Measurements from ENCODE around the gene EDC4. TPM values are rescaled to one million over a fixed set of nuclear protein-coding genes. Genes with fewer than 3 reads are reported as not detected.

EDC4 gene
- total and polyA plus RNA-seq, 2 of the 13 experiments (the other 11 are each of a cell fraction or from before 2014, with no cell fraction given), result 51.4 to 59.1 TPM

DNA sequence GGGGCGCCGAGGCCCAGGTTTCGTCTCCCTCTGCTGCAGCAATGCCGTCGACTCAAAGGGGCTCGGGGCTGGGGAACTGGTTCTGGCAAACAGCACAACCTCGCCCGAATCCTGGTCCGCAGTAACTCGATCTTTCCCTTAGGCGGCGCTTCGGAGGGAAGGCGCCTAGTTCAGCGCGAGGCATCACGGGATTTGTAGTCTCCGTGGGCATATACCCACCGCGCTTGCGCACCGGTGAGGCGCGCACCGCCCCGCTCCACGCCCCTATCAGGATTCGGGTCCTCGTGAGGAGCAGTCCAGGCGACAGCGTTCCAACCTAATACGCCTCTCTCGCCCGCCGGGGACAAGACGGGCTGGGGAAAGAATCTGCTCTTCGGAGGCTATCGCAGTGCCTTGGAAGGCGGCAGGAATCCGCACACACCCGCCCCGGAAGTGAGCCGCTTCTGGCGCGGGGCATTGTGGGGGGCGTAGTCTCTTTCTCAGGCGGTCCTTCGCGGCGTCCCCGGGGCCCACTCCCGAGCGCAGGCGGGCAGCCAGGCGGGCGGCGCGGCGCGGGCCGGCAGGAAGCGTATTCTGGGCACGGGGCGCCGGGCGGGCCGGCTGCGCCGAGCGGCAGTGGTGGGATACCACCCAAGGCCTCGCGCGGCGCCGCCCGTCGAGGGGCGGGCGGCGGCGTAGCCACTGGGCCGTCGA lies 30.9 kb upstream of the EDC4 start, which contains the start of gene THAP11 (continued):
- TF ChIP-seq, protein P1, sequence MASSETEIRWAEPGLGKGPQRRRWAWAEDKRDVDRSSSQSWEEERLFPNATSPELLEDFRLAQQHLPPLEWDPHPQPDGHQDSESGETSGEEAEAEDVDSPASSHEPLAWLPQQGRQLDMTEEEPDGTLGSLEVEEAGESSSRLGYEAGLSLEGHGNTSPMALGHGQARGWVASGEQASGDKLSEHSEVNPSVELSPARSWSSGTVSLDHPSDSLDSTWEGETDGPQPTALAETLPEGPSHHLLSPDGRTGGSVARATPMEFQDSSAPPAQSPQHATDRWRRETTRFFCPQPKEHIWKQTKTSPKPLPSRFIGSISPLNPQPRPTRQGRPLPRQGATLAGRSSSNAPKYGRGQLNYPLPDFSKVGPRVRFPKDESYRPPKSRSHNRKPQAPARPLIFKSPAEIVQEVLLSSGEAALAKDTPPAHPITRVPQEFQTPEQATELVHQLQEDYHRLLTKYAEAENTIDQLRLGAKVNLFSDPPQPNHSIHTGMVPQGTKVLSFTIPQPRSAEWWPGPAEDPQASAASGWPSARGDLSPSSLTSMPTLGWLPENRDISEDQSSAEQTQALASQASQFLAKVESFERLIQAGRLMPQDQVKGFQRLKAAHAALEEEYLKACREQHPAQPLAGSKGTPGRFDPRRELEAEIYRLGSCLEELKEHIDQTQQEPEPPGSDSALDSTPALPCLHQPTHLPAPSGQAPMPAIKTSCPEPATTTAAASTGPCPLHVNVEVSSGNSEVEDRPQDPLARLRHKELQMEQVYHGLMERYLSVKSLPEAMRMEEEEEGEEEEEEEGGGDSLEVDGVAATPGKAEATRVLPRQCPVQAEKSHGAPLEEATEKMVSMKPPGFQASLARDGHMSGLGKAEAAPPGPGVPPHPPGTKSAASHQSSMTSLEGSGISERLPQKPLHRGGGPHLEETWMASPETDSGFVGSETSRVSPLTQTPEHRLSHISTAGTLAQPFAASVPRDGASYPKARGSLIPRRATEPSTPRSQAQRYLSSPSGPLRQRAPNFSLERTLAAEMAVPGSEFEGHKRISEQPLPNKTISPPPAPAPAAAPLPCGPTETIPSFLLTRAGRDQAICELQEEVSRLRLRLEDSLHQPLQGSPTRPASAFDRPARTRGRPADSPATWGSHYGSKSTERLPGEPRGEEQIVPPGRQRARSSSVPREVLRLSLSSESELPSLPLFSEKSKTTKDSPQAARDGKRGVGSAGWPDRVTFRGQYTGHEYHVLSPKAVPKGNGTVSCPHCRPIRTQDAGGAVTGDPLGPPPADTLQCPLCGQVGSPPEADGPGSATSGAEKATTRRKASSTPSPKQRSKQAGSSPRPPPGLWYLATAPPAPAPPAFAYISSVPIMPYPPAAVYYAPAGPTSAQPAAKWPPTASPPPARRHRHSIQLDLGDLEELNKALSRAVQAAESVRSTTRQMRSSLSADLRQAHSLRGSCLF (CRISPR knock-in tag; IDR thresholded peaks at IDR 0.05; ENCODE audit: borderline replicate concordance), result no peak
- TF ChIP-seq BHLHE40 (IDR thresholded peaks at IDR 0.05; ENCODE audit: low read length) (no peak), HMGA1 (CRISPR knock-in tag; conservative IDR thresholded peaks at IDR 0.05) (no peak), ARID4A (CRISPR knock-in tag; IDR thresholded peaks at IDR 0.05; ENCODE audit: borderline replicate concordance) (peak; percentile 80; the same call in 1 of the 2 replicates), ZNF660 (CRISPR knock-in tag; IDR thresholded peaks at IDR 0.05; ENCODE audit: borderline replicate concordance, low read depth) (no peak), ZFP82 (CRISPR knock-in tag; IDR thresholded peaks at IDR 0.05; ENCODE audit: borderline replicate concordance) (0 out of 2 replicates have a peak, but pooled peaks have one; percentile 31), GPBP1L1 (CRISPR knock-in tag; IDR thresholded peaks at IDR 0.05) (no peak), TEAD3 (CRISPR knock-in tag; optimal IDR thresholded peaks at IDR 0.05; ENCODE audit: borderline replicate concordance) (peak; percentile 87), ZFP36L1 (CRISPR knock-in tag; IDR thresholded peaks at IDR 0.05) (0 out of 2 replicates have a peak, but pooled peaks have one; percentile 61), ZNF746 (CRISPR knock-in tag; IDR thresholded peaks at IDR 0.05) (0 out of 2 replicates have a peak, but pooled peaks have one; percentile 18)
- TF ChIP-seq, protein P2, sequence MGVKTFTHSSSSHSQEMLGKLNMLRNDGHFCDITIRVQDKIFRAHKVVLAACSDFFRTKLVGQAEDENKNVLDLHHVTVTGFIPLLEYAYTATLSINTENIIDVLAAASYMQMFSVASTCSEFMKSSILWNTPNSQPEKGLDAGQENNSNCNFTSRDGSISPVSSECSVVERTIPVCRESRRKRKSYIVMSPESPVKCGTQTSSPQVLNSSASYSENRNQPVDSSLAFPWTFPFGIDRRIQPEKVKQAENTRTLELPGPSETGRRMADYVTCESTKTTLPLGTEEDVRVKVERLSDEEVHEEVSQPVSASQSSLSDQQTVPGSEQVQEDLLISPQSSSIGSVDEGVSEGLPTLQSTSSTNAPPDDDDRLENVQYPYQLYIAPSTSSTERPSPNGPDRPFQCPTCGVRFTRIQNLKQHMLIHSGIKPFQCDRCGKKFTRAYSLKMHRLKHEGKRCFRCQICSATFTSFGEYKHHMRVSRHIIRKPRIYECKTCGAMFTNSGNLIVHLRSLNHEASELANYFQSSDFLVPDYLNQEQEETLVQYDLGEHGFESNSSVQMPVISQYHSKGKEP (CRISPR knock-in tag; IDR thresholded peaks at IDR 0.05), result 0 out of 2 replicates have a peak, but pooled peaks have one; percentile 69
- TF ChIP-seq, protein P3, sequence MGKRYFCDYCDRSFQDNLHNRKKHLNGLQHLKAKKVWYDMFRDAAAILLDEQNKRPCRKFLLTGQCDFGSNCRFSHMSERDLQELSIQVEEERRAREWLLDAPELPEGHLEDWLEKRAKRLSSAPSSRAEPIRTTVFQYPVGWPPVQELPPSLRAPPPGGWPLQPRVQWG (CRISPR knock-in tag; IDR thresholded peaks at IDR 0.05; ENCODE audit: borderline replicate concordance, low read depth), result no peak
- TF ChIP-seq, protein P4, sequence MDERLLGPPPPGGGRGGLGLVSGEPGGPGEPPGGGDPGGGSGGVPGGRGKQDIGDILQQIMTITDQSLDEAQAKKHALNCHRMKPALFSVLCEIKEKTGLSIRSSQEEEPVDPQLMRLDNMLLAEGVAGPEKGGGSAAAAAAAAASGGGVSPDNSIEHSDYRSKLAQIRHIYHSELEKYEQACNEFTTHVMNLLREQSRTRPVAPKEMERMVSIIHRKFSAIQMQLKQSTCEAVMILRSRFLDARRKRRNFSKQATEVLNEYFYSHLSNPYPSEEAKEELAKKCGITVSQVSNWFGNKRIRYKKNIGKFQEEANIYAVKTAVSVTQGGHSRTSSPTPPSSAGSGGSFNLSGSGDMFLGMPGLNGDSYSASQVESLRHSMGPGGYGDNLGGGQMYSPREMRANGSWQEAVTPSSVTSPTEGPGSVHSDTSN (CRISPR knock-in tag; IDR thresholded peaks at IDR 0.05), result no peak
